ENCODE data around the gene AP2A2. TPM values are rescaled to one million over a fixed set of nuclear protein-coding genes. Genes with fewer than 3 reads are reported as not detected.

The AP2A2 gene
- total RNA-seq, 4 donors from 2014 or later, result 21.2 to 26.1 (median 25.7) TPM

DNA sequence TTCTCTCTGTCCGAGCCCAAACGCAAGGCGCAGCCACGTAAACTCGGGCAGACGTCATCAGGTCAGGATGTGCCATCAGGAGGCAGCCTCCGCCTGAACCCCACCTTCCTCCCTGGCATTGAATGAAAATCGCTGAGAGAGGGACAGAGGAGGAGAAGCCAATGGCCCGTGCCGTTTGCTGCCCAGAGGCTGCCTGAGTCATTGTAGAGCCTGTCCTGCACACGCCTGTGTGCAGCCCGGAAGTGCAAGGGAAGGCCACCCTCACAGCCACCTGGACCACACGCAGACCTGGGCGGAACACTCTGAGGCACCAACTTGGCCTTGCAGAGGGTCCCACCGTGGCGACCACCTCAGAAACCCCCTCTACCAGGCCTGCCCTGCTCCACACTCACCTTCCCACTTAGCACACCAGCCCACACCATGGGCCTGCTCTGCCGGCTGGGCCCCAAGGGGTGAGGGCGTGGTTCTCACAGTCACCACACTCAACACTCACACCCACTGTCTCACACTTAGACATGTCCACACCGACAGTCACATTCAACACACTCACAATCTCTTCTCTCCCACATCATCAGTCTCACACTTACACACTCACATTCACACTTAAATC is 24.1 kb upstream of the AP2A2 start:
- ATAC-seq, result no peak
- no peak overlapping the region for H3K4me3 ChIP-seq
- H3K27ac ChIP-seq, result no peak overlapping the region
- TF ChIP-seq, protein P1, sequence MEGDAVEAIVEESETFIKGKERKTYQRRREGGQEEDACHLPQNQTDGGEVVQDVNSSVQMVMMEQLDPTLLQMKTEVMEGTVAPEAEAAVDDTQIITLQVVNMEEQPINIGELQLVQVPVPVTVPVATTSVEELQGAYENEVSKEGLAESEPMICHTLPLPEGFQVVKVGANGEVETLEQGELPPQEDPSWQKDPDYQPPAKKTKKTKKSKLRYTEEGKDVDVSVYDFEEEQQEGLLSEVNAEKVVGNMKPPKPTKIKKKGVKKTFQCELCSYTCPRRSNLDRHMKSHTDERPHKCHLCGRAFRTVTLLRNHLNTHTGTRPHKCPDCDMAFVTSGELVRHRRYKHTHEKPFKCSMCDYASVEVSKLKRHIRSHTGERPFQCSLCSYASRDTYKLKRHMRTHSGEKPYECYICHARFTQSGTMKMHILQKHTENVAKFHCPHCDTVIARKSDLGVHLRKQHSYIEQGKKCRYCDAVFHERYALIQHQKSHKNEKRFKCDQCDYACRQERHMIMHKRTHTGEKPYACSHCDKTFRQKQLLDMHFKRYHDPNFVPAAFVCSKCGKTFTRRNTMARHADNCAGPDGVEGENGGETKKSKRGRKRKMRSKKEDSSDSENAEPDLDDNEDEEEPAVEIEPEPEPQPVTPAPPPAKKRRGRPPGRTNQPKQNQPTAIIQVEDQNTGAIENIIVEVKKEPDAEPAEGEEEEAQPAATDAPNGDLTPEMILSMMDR (IDR thresholded peaks at IDR 0.05 in 4 of 5, conservative IDR thresholded peaks at IDR 0.05 in 1 of 5), result no peak
- TF ChIP-seq POLR2A (IDR thresholded peaks at IDR 0.05), result no peak
- no peak for DNase-seq
- H3K27me3 ChIP-seq, result no peaks in the 10 kb centered on the region
- intact Hi-C loops (cut with DNase I; ENCODE audit: low total_unique reads) (no loop called here), in situ Hi-C loops (cut with MboI; ENCODE audit: low sequenced_read_pairs in 4 of 4) (no loop called here)
- no peaks in the 10 kb centered on the region for H3K9me3 ChIP-seq
- peaks cover 0 to 68% of the 10 kb centered on the region in 2 donors for H3K36me3 ChIP-seq
- no peaks in the 10 kb centered on the region for H3K4me1 ChIP-seq

DNA sequence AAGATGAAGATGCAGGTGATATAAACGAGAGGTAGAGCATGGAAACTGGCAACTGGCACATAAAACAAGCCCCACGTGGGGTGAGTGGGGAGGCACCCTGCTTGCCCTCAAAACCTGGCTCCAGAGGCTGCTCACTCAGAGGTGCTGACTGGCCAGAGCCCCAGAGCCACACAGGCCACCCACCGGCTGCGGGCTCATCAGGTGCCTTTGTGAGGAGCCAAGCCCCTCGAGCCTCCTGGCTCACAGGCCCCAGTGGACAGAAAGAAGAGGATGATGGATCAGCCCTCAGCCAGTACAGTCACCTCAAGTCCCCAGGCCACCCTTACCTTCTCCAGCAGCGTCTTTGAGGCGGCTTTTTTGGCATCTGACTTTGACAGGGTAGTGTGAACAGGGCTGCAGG is 21.3 kb upstream of the AP2A2 start:
- H3K4me1 ChIP-seq, result peaks cover under 1 to 2% of the 10 kb centered on the region in 2 donors
- ATAC-seq, result no peak
- in situ Hi-C loops (cut with MboI; ENCODE audit: low sequenced_read_pairs in 4 of 4) (no loop called here), intact Hi-C loops (cut with DNase I; ENCODE audit: low total_unique reads) (no loop called here)
- H3K9me3 ChIP-seq, result no peaks in the 10 kb centered on the region
- DNase-seq, result no peak
- no peaks in the 10 kb centered on the region for H3K27me3 ChIP-seq
- H3K4me3 ChIP-seq, result no peak overlapping the region
- peaks cover 0 to 53% of the 10 kb centered on the region in 2 donors for H3K36me3 ChIP-seq
- H3K27ac ChIP-seq, result no peak overlapping the region
- TF ChIP-seq, protein P1 (IDR thresholded peaks at IDR 0.05 in 4 of 5, conservative IDR thresholded peaks at IDR 0.05 in 1 of 5), result no peak

DNA sequence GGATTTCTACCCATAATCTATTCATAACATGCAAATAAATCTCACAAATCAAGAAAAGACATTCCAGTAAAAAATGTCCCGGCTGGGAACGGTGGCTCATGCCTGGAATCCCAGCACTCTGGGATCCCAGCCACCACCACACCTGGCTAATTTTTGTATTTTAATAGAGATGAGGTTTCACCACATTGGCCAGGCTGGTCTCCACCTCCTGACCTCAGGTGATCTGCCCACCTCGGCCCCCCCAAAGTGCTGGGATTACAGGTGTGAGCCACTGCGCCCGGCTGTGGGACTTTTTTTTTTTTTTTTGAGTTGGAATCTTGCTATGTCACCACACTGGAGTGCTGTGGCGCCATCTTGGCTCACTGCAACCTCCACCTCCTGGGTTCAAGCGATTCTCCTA is 19.7 kb upstream of the AP2A2 start:
- H3K4me1 ChIP-seq, result peaks cover 7 to 9% of the 10 kb centered on the region in 2 donors
- in situ Hi-C loops (cut with MboI; ENCODE audit: low sequenced_read_pairs in 4 of 4), result no loop called here

DNA sequence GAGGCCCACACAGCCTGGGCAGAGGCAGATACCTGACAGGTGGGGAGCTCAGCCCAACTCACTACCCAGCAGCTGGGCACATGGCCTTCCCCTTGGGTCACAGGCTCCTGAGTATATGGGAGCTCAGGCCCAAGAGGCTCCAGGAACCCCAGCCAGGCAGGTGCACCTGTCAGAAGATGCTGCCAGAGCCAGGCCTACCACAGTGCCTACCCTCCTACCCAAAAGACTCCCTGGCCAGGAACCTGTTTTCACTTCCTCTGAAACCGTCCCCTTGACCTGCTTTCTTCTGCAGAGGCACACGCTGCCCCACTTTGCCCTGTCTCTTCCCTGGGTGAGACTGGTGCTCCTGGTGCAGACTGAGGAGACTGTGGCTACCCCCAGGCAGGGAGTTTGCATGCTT is 18.0 kb upstream of the AP2A2 start:
- peaks cover 11 to 14% of the 10 kb centered on the region in 2 donors for H3K4me1 ChIP-seq
- TF ChIP-seq, protein P1 (IDR thresholded peaks at IDR 0.05 in 4 of 5, conservative IDR thresholded peaks at IDR 0.05 in 1 of 5), result no peak
- no peak for TF ChIP-seq POLR2A (IDR thresholded peaks at IDR 0.05)
- intact Hi-C loops (cut with DNase I; ENCODE audit: low total_unique reads), result no loop called here
- in situ Hi-C loops (cut with MboI; ENCODE audit: low sequenced_read_pairs in 4 of 4), result no loop called here
- no peak for DNase-seq
- ATAC-seq, result no peak
- no peaks in the 10 kb centered on the region for H3K27me3 ChIP-seq
- no peak overlapping the region for H3K4me3 ChIP-seq
- no peaks in the 10 kb centered on the region for H3K9me3 ChIP-seq
- H3K36me3 ChIP-seq, result peaks cover 0 to 20% of the 10 kb centered on the region in 2 donors
- H3K27ac ChIP-seq, result no peak overlapping the region

More for the DNA sequence above, 19.7 kb upstream of the AP2A2 start:
- H3K27ac ChIP-seq, result no peak overlapping the region
- peaks cover 0 to 37% of the 10 kb centered on the region in 2 donors for H3K36me3 ChIP-seq
- intact Hi-C loops (cut with DNase I; ENCODE audit: low total_unique reads), result no loop called here
- DNase-seq (no peak), ATAC-seq (no peak)
- no peaks in the 10 kb centered on the region for H3K27me3 ChIP-seq
- no peak overlapping the region for H3K4me3 ChIP-seq
- no peaks in the 10 kb centered on the region for H3K9me3 ChIP-seq
- no peak for TF ChIP-seq POLR2A (IDR thresholded peaks at IDR 0.05)
- TF ChIP-seq, protein P1 (IDR thresholded peaks at IDR 0.05 in 4 of 5, conservative IDR thresholded peaks at IDR 0.05 in 1 of 5), result no peak

DNA sequence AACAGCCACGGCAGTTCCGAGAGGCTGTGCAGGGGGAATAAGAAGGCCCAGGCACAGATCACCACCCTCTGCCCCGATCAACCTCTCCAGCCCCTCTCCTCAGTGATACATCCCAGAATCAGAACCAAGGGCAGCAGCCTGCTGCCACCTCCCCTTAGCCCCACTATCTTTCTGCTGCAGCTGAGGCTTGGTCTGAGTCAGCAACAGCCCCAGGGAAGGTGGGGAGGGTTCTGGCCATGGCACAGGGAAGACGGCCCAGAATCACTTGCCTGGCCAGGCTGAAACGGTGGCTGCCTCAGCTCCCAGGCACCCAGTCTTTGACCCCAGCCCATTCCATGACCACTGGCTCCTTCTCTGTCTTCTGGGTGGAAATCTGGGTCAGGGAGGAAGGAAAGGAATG is 17.4 kb upstream of the AP2A2 start:
- H3K4me3 ChIP-seq, result no peak overlapping the region
- TF ChIP-seq, protein P1 (IDR thresholded peaks at IDR 0.05 in 4 of 5, conservative IDR thresholded peaks at IDR 0.05 in 1 of 5), result no peak
- no peak for TF ChIP-seq POLR2A (IDR thresholded peaks at IDR 0.05)
- H3K4me1 ChIP-seq, result peaks cover 11 to 14% of the 10 kb centered on the region in 2 donors
- H3K9me3 ChIP-seq, result no peaks in the 10 kb centered on the region
- H3K36me3 ChIP-seq, result peaks cover 0 to 14% of the 10 kb centered on the region in 2 donors
- in situ Hi-C loops (cut with MboI; ENCODE audit: low sequenced_read_pairs in 4 of 4) (no loop called here), intact Hi-C loops (cut with DNase I; ENCODE audit: low total_unique reads) (no loop called here)
- ATAC-seq (no peak), DNase-seq (no peak)
- H3K27me3 ChIP-seq, result no peaks in the 10 kb centered on the region
- no peak overlapping the region for H3K27ac ChIP-seq
